HG03521 (cell line): ENCODE measurements around the gene TSPAN19.
"Not testable (repeated sequence)": the region's sequence is repeated elsewhere in the genome, so short reads cannot be mapped to it uniquely, and the experiment has no call there.

ENCODE experiments used
- ATAC-seq: cut with Tn5 transposase; IDR thresholded peaks from one replicate; pipeline ENCODE4 v1.9.1; 2021; ENCODE audit warnings: mild to moderate bottlenecking, moderate library complexity; ENCODE audit not compliant: unreplicated experiment

The TSPAN19 gene

GRCh38 chr12:85036234-85036707 is at the start of gene TSPAN19, which contains the start of gene LRRIQ1:
Gene TSPAN19, minus strand, starts transcription at chr12:85036277. Its CDS starts 6,331 bp downstream, at chr12:85029946.
Gene LRRIQ1, plus strand, starts transcription at chr12:85036351. Its CDS starts 1,826 bp downstream, at chr12:85038177.
- peak; percentile 89 for ATAC-seq

GRCh38 chr12:85085066-85085465 is 49.0 kb upstream of the TSPAN19 start:
- ATAC-seq: no peak

GRCh38 chr12:85076688-85077430 is 40.8 kb upstream of the TSPAN19 start:
- peak; percentile 64 for ATAC-seq

GRCh38 chr12:85072826-85073225 is 36.7 kb upstream of the TSPAN19 start:
- no peak for ATAC-seq

DNA sequence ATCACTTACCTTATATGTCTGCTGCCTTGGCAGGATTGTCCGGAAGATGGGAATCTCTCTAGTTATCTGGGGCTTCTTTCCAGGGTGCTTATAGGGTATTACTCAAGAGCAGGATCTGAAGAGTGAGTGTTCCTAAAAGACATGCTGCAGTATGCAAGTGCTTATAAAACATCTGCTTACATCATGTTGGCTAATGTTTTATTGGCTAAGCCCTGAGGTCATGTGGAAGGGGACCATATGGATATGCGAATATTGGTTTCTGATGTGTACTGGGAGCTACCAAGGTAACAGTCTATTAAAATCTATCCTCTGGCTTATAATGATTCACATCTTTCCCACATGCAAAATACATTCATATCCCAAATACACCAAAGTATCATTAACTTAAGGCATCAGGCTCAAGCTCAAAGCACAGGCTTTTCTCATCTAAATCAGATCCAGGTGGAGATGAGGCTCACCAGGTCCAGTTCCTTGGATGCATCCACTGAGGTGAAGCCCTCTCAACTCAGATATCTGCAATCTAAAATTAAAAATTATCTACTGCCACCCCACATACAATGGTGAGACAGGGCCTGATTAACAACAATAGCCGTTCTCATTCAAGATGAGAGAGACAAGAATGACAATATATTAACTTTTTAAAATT is 29.9 kb upstream of the TSPAN19 start:
- ATAC-seq: no peak

DNA sequence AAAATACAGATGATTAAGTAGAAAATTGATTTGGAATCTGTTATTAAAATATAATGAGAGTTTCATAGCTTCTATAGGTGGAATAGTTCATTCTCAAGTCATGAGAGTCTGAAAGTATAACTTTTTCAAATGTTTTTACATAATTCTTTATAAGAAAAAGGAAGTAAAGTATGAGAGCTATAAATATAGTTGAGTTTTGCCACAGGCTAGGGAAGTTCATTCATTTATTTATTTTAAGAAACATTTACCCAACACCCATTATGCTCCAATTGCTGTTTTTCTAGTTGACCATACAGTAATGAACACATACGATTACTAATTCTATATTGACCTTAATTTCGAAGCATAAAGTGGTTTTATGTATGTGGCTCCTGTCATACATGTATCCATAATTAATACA is 24.8 kb upstream of the TSPAN19 start:
- ATAC-seq: no peak

- no peak for ATAC-seq
Observed at GRCh38 chr12:85059594-85059993, 23.5 kb upstream of the TSPAN19 start.

DNA sequence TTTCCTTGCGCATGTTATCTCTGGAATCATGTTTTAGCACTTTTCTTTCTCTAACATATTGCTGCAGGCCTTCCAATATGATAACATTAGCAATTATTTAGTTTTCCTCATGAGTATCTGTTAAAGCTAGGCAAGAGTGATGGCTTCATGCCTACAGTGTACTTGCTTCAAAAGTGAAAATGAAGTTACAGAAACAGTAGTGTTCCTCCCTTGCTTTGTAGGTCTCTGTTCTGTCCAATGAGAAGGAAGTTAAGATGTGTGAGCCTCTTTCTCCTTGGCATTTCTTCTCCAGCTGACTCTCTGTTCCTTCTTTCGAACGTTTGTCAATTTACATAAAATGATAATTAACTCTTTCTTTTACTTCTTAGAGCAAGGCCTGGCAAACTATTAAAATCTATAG is 22.3 kb upstream of the TSPAN19 start:
- no peak for ATAC-seq

GRCh38 chr12:85057370-85057963 is 21.4 kb upstream of the TSPAN19 start:
- ATAC-seq: no peak

- ATAC-seq: no peak
Observed at GRCh38 chr12:85043829-85044228, 7.8 kb upstream of the TSPAN19 start.

DNA sequence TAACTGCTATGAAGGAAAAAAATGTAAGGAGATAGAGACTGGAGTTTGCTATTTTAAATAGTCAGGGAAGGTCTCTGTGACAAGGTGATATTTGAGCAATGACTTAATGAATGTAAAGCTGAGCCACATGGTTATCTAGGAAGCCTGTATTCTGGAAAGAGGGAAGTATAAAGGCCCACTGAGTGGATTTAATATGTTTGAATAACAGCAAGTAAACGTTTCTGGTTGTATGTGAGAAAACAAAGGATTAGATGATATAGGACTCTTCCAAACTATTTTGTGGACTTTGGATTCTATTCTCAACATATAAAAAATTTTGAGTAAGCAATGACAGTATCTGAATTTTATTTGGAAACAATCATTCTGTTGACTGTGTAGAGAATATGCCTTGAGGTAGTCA is 5.3 kb upstream of the TSPAN19 start:
- ATAC-seq: no peak

- ATAC-seq: peak; percentile 68
Observed at GRCh38 chr12:85036733-85037132, 656 bp upstream of the TSPAN19 start.

- ATAC-seq: no peak
Observed at GRCh38 chr12:85029456-85029855, 6.6 kb downstream of the TSPAN19 start.

DNA sequence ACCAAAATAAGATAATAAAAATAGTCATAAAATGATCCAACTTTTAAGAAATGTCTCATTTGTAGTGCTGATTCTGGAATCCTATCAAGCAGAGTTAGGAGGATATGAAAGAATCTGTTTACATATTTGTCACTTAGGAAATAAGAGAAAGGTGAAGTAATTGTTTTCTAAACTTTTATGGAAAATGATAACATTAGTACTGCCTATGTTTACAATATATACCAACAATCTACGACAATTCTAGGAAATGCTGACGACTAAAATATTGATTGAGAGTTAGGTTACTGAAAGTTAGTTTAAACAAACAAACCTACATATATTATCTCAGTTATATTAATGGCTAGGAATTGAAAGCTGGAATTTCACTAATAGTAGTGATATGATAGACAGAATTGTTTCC is 18.0 kb downstream of the TSPAN19 start:
- ATAC-seq: no peak

- no peak for ATAC-seq
Observed at GRCh38 chr12:85017618-85018017, 18.5 kb downstream of the TSPAN19 start.

GRCh38 chr12:85017133-85017532 is 18.9 kb downstream of the TSPAN19 start:
- no peak for ATAC-seq

GRCh38 chr12:85016413-85016812 is 19.7 kb downstream of the TSPAN19 start:
- ATAC-seq: no peak

GRCh38 chr12:85007836-85008235 is 28.2 kb downstream of the TSPAN19 start:
- ATAC-seq: no peak

GRCh38 chr12:85006206-85006605 is 29.9 kb downstream of the TSPAN19 start:
- no peak for ATAC-seq

GRCh38 chr12:85005615-85006014 is 30.5 kb downstream of the TSPAN19 start:
- ATAC-seq: no peak

GRCh38 chr12:85005047-85005446 is 31.0 kb downstream of the TSPAN19 start:
- ATAC-seq: not testable (repeated sequence)

GRCh38 chr12:85004204-85004603 is 31.9 kb downstream of the TSPAN19 start:
- no peak for ATAC-seq
